Fibroblast of peridontal ligament (primary cell): ENCODE data around the gene C1orf232.

Source experiments
- DNase-seq: peaks from one replicate; pipeline ENCODE4 v3.0.0-alpha.2; 2010; ENCODE audit errors: extremely low read depth

Gene C1orf232

DNA sequence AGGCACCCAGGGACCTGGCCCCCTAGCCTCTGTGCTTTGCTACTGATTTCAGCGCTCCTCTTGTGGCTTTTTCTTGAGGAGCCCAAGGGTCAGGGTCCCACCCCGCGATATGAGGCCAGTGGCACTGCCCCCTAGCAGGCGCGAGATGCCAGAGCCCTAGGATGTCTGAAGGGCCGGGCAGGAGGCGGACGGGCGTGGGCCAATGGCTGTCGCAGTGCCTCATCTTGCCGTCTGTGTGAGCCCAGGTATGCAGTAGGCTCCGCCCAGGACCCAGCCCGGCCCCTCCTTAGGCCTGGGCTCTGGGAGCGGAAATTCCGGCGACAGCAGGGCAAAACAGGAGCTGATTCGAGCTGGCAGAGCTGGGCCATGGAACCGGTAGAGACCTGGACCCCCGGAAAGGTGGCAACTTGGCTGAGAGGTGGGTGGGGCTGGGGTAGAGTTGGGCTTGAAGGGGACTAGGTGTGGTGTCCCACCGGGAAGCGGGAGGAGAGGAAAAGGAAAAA, 8.5 kb upstream of the C1orf232 start, which contains the start of gene CNKSR1:
Gene CNKSR1 (plus strand): TSS at position 310 of the 503 bp plus-strand sequence. CDS start 57 bp downstream, at position 367.
- DNase-seq = no peak

DNA sequence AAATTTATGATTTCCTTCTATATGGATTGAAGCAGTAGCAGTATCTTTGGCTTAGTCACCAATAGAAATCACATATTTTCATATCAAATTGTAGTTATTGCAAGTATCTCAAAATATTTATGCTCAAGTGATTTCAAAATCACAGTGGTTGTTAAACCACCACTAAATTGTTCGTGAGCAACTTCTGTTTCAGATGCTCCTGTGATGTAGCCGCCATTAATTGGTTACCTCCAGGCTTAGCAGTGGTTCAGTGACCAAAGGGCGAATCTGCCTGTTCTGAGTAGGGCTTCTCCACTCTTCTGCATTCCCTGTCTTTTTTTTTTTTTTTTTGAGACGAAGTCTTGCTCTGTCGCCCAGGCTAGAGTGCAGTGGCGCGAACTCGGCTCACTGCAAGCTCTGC, 6.6 kb upstream of the C1orf232 start:
- no peak for DNase-seq

DNA sequence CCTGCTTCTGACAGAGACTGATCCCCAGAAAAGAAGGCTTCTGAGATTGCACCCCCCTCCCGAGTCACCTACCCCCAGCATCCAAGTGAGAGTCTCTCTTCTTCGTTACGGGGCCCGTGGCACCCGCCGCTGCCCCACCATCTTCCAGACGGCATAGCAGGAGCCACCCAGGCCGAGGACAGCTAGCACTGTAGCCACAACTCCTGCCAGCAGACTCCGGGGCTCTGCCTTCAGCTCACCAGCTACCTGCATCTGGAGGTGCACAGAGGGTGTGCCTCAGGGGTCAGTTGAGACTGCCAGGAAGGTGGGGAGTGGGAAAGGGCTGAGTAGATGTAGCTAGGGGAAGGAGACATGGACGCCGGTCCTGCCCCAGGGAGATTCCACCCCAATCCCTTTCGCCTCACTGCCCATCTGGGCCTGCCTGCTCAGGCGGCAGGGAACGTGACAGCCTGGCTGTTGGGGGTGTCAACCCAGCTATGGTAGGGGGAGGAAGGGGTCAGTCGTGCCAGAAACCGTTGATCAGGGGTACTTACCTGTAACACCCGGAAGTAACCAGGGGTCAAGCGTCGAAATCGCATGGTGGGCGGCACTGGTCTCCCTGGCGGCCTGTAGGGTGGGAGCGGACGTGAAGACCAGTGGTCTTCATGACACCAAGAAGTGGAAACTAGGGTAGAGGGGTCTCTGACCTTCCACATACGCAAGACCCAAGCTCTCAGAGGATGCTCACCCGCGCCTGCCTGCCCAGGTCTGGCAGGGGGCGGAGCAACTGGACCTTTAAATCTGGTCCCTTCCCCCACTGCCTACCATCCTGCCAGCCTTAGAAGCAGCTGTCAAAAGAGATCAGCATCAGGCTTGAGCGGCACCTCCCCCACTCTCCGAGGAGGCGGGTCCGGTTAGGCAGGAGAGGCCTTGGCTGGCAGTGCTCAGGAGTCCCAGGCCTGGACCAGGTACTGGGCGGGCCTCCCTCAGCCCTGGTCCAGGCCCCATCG, 2.6 kb upstream of the C1orf232 start, which contains the start of gene ZNF593OS:
Gene ZNF593OS (minus strand): TSS at position 749 of the 989 bp plus-strand sequence. CDS start 171 bp downstream, at position 578.
- DNase-seq = no peak

DNA sequence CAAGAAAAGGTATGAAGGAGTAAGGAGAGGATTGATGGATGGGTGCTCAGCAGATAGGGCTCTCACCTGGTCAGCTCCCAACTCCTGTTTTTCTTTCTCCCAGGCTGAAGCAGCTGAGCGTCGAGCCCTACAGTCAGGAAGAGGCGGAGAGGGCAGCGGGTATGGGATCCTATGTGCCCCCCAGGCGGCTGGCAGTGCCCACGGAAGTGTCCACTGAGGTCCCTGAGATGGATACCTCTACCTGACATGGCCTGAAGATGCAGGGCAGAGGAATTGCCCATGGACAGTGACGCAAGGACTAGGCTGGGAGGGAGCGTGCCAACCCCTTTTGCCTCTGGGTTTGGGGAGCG, 1.7 kb upstream of the C1orf232 start:
- no peak for DNase-seq

DNA sequence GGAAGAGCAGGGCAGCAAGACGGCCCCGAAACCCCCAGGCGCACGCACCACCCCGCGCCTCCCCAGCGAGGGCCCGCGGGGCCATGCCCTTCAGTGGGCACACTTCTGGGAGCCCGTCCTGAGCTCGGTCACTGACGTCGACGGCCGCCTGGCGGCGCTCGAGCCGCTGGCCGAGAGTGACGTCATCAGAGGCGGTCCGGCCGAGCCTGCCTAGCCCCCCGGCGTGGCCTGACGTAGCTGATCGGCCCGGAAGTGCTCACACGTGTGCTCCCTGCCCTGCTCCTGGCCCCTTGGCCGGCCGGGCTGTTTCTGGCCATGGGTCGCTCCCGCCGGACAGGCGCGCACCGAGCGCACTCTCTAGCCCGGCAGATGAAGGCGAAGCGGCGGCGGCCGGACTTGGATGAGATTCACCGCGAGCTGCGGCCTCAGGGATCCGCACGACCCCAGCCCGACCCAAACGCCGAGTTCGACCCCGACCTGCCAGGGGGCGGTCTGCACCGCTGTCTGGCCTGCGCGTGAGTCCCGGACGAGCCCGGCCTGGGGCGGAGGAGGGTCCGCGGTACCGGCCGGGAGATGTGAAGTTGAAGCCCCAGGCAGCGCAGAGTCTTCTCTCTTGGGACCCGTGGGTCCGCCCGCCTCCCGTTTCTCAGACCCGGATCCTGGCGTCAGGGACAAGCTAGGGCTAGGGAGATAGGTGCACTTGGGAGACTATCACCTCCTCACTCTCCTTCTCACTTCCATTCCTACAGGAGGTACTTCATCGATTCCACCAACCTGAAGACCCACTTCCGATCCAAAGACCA, 1.1 kb upstream of the C1orf232 start, which contains the start of gene ZNF593:
Gene ZNF593 (plus strand): TSS at position 240 of the 803 bp plus-strand sequence. CDS start 76 bp downstream, at position 316.
- peak; percentile 85 for DNase-seq

DNA sequence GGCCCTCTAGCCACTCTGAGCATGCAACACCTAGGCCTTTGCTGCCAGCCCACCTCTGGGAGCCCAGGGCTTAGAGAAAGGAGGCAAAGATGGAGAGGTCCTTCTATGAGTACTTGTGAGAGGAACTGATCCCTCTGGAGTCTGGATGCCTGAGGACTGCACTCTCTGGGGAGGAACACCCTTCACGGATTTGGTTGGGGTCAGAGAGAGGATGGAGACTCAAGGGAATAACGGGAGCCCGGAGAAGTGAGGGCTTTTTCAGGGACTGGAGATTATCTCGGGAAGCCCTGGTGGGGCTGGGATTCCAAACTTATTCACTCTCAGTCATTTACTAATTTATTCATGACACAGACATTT, 413 bp upstream of the C1orf232 start:
- no peak for DNase-seq

DNA sequence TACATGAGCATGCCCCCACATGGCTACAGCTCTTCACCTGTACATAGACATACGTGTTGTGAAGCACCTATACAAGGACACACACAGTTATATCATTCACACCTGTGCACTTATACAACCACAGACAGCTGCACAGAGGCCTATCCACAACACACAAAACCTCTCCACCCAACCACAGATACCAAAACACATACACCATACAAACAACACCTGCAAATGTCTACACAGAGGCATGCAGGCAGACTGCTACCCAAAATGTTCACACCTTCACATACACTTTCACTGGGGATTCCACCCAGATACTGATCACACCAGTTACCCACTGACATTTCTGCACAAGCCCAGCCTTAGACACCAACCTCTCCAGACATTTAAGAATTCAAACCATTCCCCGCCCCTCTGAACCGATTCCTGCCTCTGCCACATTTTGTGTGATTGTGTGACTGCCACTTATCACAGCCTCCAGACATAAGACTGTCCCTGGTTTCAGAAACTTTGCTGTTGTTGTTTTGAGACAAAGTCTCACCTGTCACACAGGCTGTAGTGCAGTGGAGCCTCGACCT, 2.0 kb downstream of the C1orf232 start:
- DNase-seq = no peak

DNA sequence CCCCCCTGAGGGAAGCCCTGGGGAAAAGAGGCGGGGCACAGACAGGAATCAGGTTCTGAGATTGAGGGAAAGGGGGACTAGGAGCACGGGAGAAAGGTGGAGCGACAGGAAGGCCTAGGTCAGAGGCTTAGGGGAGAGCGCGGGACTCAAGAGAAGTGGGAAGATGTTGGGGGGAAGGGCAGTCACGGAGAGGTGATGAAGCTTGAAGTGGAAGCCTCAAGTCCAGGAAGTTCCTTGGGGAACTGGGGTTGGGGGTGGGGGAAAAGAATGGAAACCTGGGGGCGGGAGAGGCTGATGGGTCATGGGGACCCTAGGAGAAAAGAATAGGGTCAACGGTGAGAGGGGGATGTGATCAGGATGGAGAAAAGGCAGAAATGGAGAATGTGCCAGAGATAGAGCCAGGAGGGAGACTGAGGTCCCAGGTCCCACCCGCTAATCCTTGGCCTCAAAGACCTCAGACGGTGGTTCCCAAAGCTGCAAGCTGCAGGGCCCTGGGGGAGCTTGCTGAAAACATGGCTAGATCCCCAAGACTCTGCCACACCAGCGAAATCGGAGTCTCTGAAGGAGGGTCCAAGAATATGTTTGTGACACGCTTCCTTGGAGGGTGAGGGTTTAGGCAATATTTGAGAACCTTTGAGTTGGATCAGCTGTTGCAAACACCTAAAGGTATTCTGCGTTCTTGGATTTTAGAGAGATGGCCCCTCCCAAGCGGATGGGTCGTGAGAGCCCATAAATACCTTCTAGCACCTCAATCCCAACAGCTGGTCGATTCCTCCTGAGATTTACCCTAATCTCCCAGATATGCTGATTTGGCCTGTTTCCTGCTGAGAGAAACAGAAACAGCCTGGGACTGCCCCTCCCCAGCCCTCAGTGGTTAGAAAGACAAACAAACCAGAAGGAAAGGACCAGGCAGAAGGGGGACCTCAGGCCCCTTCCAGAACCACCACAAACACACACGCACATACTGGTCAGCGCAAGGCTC, 3.6 kb downstream of the C1orf232 start:
- peak; percentile 14 for DNase-seq

DNA sequence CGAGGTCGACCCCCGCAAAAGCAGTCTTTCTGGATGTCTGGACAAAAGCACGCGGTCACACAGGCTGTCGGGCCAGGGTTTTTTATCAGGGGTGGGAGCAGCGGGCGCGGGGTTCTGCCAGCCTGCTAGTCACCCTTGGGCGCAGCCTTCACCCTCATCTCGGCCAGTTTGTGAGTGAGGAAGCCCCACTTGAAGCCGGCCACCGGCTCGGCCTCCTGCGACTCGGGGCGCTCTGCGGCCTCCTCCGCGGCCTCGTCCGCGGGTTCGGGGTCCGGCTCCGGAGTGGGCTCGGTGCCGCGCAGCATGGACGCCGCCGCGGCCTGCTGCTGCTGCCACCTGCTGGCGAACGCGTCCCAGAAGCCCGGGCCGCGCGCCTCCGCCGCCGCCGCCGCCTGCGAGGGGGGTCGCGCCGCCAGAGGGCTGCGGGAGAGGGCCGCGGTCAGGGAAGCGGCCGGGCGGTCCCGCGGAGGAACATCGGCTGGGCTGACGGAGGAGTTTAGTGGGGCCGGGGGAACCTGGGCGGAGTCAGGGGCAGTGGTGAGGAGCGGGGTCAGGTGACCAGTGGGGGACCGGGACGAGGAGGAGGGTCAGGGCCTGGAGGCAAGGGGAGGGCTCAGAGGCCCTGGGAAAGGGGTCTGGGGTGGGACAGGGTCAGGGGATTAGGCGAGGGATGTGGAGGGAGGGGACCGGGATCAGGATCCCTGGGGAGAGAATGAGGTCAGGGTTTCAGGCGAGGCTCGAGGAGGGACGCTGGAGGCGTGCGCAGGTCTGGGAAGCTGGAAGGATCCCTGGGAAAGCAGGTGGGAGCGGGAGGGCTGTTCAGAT, 4.5 kb downstream of the C1orf232 start:
- no peak for DNase-seq

DNA sequence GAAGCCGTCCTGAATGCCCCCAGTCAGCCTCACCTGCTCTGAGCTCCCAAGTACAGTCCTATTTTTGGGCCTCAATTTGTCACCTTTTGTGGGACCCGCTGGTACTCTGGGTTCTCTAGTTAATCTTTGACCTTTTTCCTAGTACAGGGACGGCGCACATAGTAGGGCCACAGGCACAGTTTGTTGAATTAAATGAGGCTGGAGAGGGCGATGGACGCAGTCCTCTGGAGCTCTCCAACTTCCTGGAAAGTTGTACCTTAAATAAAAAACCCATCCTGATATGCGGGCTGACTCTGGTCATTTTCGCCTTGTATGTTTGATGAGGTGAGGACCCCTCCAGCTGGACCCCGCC, 5.1 kb downstream of the C1orf232 start:
- DNase-seq = no peak

DNA sequence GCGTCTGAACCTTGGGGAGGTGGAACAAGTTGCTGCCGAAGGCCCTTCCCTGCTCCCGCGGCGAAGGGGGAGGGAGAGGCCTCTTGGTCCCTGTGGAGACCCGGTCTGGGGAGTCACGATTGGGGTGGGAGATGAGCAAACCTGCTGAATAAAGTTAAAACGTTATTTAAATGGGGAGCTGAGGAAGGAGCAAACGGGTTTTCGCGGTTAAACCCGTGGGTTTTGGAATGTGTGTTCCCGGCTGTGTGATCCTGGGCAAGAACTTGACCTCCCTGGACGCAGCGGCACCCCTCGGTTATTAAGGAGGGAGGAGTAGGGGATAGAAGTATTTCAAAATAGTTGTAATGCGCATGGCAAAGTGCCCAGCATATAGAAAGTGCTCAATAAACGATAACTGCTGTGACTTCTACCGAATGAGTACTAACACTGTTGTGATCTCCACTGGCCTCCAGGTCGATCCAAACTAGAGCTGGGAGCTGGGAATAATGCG, 6.5 kb downstream of the C1orf232 start:
- DNase-seq = peak; percentile 7

DNA sequence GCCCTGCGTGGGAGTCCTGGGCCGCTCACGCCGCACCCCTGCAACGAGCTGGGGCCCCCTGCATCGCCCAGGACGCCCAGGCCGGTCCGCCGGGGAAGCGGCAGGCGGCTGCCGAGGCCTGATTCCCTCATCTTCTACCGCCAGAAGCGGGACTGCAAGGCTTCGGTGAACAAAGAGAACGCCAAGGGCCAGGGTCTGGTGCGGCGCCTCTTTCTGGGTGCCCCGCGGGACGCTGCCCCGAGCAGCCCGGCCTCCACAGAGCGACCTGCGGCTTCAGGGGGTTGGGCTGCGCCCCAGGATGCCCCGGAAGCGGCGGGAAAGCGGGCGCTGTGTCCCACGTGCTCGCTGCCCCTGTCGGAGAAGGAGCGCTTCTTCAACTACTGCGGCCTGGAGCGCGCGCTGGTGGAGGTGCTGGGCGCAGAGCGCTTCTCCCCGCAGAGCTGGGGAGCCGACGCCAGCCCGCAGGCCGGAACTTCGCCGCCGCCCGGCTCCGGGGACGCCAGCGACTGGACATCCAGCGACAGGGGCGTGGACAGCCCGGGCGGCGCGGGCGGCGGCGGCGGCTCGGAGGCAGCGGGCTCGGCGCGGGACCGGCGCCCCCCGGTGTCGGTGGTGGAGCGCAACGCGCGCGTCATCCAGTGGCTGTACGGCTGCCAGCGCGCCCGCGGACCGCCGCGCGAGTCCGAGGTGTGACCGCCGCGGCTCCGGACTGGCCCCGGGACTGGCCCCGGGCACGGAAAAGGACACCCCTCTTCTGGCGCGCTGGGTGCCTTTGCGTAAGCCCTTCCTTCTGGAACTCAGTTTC, 7.1 kb downstream of the C1orf232 start:
- peak; percentile 21 for DNase-seq

DNA sequence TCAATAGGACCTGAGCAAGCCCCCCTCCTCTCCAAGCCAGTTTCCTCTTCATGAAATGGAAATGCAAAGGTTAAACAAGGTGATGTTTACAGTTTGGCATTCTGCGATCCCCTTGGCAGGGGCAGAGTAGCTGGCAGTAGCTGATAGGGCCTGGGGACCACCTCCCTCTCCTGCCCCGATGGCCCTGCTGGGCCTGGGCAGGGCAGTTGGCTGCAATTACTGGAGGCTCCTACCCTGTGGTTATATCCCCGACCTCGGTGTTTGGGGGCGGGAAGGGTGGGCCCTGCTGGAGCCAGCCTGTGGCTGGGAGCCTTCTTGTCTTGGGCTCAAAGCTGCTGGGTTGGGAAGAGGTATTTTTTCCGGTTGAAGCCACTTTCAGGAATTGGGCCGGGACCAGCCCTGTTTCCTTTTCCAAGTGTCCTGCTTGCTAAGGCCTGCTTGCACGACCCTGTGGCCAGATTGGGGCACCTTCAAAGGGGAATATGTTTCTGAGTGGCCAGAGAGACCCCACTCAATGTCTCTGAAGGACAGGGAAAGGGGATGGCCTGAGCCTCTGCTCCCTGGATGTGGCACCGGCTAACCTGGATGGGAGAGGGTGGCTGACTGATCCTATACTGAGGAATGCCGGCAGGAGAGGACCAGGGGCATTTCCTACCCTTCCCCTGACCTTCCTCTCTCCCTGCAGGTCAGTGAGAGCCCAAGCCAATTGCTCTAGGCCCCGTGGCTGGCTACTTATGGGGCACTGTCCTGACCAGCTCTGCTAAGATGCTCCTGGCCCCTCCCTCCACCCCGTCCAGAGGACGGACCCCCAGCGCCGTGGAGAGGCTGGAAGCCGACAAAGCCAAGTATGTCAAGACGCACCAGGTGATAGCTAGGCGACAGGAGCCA, 8.0 kb downstream of the C1orf232 start:
- no peak for DNase-seq

DNA sequence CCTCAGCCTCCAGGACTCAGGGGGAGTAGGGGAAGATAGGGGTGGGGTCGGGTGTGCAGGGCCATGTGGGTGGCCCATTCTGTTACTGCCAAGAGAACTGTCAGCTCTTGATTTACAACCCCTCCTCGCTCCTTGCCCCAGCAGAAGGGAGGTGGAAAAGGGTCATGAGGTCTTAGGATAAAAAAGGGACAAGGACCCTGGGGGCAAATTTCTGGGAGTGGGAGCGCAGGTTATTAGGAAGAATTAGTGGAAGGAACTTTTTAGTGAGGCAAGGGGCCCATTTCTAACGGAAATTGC, 9.1 kb downstream of the C1orf232 start:
- no peak for DNase-seq

DNA sequence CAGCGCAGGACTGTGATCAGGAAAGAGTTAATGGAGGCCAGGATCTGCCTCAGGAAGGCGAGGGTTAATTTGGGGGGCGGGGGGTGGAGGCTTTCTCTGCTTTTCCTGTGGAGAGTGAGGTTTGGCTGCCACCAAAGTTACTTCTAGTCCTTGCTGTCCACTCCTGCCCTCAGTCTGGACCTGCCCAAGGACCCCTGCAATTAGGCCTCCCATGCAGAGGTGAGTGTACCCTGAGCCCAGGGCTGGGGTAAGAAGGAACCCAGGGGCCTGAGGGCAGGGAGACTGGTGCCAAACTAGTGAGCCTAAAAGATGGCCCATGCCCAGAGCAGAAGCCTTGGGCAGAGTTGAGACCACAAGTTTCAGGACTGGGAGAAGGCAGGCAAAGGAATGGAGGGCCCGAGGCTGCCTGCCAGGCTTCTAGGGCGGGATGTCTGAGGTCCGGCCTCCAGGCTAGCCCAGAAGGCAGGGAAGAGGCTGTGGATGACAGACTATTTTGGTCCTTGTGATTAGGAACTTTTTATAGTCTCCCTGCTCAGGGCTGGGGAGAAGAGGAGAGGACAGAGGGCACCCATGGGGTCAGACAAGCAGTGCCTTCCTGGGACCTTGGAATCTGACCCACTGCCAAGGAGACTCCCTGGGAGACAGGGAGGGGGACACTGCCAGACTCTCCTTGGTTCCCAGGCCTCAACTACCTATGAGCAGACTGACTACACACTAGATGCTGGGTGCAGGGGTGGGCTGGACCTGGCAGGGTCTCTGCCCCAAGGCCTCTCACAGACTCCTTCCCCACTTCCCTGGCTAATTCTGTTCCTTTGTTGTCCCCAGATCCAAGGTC, 9.6 kb downstream of the C1orf232 start, which contains the start of gene FAM110D:
Gene FAM110D (plus strand): TSS at position 172 of the 835 bp plus-strand sequence. CDS start 2,213 bp downstream, outside the sequence.
- no peak for DNase-seq

DNA sequence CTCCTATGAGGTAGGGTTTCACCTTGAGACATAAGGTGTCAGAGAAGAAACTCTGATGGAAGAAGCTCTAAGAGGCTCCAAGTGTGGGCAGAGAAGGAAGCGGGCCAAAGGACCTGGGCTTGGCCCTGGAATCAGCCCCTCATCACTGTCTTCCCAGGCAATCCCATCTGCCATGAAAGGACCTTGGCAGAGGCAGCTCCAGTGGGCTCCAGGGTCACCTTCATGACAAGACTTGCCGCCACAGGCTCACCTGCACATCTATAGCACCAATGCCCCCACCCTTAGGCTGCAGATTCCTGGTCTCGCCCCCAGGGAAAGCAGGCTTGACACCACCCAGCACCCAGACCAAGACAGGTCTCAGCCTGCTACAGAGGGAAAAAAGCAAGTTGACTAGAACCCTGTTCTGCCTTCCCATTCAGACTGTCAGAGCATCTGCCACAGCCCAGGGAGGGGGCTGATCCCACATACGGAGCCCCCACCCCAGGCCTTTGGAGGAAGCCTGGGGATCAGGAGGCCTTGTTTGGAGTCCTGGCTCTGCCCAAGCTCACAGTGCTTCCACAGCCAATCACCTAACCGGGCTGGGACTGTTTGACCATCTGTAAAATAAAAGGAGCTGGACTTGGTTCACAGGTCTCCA, 10.4 kb downstream of the C1orf232 start:
- no peak for DNase-seq
